NAMALWA (cell line): ENCODE data around the gene CCDC93.

Experiments used
- DNase-seq: peaks from one replicate; pipeline ENCODE4 v3.0.0-alpha.2; 2015; ENCODE audit warnings: low spot score

CCDC93 gene

DNA sequence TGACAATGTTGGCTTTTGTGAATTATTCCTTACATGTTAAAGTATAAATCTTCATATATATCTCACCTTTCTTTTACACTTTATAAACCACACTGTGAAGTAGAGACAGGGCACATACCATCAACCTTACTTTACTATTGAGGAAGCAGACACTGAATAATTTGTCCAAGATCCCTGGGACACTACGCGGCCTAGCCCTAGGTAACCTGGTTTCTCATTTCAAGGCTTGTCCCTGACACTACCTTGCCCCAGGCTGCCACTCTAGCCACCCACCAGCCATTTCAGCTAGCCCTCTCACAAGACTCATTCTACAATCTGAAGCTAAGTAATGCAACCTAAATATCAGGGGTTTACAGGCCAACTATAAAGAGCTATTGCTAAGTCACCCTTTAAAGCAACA is 26.7 kb downstream of the CCDC93 start:
- no peak for DNase-seq

- DNase-seq: no peak
These were observed 28.8 kb downstream of the CCDC93 start for GRCh38 chr2:117985092-117985491.

GRCh38 chr2:117984208-117984607 is 29.7 kb downstream of the CCDC93 start:
- DNase-seq: no peak

DNA sequence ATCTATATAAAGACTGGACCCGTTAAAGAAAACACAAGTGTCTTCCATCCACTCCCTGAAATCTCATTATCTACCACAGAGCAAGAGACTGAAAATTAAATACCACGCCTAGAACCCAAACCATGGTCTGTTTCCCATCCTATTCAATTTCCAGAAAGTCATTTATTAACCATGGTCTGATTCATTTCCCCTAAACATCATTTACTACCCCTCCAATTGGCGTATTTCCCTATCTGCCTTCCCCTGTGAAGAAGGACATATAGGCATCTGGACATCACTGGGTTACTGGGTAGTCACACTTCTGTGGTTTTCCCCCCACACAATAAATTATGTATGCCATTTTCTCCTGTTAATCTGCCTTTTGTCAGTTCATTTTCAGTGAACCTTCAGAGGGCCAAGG is 30.8 kb downstream of the CCDC93 start:
- no peak for DNase-seq

GRCh38 chr2:117982376-117983033 is 31.4 kb downstream of the CCDC93 start:
- DNase-seq: no peak

GRCh38 chr2:117981810-117982209 is 32.1 kb downstream of the CCDC93 start:
- no peak for DNase-seq

DNA sequence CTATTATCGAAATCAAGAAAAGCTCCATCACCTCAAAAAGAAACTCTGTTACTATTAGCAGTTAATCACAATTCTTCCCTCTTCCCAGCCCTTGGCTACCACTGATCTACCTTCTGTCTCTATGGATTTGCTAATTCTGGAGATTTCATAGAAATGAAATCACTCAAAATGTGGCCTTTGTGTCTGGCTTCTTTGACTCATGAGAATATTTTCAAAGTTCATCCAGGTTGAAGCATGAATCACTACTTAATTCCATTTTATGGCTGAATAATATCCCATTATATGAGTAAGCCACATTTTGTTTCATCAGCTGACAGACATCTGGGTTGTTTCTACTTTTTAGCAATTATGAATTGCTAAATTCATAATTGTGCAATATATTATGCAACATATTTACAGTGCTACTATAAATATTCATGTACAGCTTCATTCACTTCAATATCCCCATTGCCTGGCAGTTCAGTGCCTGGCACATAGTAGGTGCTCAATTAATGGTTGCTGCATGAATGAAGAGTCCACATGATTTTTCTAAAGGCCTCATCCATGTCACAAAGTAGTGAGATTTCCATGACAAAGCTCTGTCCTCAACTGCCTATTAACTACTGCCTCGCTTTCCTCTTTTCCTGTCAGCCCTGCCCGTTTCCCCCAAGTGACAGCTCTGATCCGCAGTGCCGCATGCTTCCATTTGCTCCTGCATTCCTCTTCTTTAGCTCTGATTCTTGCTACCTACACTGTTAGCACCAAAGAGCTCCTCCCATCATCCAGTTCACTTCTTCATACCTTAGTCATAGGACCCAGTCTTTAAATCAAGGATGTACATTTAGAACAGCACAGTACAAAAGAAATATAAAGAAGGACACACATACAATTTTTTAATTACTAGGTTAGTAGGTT is 32.8 kb downstream of the CCDC93 start:
- DNase-seq: no peak

DNA sequence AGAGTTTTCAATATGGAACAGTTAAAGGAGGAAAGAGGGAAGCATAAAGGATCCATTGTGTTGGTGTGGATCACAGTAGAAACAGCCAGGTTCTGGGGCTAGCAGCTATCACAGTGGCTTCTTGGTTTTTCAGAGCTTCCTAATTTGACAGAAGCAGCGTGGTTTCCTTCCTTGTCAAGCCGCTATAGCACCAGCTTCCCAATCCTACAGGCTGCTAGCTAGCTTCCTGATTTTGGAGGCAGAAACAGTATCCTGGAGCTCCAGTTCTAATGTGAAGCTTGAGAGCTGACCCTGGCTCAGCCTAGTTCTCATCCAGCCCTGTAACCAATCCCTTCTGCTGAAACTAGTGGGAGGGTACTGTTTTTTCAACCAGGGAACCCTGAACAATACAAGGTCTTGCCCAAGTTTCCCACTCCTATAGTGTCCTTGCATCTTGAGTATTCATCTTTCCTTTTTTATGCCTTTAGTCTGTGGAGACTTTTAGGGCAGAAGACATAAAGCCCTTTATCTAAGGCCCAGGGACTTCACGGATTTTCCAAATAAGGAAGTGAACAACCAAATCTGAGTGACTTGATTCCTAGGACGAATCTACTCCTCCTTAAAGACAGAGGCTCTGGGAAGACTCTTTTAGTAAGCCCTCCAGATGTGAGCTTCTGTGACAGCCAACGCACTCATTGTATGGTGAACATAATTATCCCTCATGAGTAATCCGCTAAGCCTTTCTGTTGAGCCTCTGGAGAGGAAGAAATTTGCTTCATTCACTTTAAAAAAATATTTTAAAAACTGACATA is 33.8 kb downstream of the CCDC93 start:
- no peak for DNase-seq

GRCh38 chr2:117977696-117978095 is 36.2 kb downstream of the CCDC93 start:
- DNase-seq: no peak

GRCh38 chr2:117976581-117976980 is 37.3 kb downstream of the CCDC93 start:
- no peak for DNase-seq

DNA sequence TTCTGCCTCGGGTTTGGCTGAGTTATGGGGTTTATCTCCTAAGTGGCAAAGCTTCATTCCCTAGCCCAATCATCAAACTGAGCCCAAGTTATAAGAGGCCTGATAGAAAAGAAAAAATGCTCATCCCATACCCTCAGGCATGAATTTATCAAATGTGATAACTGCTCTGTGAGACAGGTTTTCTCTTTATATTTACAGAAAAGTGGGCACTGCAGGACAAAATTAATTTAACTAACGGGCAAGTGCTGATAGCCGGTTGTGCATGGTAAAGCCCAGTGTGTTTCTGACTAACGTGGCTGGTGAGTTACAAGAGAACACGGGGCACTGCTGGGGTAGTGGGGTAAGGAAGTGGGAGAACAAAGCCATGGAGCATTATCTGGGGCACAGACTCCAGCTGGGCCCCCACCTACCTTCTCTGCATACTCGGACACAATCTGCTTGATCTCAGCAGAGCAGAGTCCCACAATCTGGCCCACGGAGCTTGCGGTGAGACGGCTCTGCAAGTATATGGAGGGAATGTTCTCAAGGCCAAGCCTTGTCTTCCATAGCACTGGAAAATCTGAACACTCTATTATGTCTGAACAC is 40.3 kb downstream of the CCDC93 start:
- no peak for DNase-seq

DNA sequence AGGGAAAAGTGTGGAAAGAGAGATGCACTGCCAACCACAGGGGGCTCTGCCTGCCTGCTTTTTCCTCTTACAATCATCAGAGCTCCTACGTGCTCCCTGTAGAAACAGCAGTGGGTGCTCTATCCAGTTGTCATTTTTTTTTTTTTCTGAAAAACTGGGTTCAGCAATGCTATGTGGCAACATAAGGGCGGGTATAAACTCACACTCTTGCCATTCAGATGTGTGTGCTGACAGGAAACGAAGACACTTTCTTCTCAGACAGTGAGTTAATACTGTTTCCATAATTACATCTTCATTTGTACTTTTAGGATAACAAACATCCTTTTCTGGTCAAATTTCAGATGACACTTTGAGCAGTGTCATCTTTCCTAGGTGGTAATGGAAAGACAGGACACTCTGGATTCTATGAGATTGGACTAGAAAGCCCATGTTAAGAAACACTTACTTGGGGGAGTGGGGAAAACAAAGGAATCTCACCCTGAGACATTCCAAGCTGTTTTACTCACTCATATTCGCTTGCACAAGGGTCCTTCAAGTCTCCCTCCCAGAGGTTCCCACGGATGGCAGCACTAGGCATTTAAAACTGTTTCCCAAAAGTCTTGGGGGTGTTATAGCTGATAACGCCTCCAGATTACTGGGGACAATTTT is 41.3 kb downstream of the CCDC93 start:
- no peak for DNase-seq

GRCh38 chr2:117968722-117969121 is 45.1 kb downstream of the CCDC93 start:
- no peak for DNase-seq

DNA sequence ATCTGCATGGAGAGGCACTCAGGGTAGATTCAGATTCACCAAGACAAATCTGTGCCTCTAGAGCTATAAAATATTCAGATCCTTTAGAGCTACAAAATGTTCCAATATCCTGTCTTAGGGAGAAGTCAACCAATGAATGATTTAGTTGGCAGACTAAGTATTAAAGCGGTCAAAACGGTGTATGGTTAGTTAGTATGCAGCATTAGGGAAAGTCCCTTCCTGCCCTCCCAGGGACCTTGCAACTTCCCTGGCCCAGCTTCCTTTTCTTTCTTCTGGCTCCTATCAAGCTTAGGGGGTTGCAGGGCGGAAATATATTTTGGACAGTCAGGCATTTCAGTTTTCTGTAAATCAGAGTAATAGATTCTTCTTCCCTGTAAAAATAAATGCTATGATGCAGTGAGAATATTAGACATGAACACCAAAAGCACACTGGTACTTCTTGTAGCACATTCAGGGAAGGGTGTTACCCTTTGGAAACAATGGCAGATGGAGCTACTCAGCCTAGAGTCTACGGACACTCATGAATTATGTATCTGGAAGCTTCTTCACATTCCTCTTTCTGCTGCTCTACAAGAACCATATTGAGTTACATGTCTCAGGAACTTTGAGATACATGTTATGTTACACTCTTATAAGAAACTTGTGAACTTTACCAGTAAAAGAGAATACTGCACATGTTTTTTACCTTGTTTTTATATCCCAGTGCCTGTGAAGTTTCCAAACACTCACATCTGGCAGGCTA is 45.7 kb downstream of the CCDC93 start:
- DNase-seq: no peak

DNA sequence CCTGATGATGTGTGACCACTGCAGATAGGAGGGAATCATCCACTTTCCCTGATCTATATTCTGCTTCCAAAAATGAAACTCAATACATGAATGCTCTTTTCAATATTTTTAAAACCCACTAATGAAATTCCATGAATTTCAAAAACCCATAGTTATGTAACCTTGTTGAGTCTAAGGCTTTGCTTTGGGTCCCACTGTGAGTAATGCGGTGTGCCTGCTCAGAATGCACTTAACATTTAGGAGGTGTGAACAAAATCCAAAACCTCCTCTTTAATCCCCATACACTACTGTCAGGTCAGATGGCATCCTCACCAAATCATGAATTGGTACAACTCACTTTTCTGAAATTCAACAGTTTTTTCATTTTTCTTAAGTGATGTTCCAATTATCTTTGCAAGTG is 50.4 kb downstream of the CCDC93 start:
- DNase-seq: no peak

DNA sequence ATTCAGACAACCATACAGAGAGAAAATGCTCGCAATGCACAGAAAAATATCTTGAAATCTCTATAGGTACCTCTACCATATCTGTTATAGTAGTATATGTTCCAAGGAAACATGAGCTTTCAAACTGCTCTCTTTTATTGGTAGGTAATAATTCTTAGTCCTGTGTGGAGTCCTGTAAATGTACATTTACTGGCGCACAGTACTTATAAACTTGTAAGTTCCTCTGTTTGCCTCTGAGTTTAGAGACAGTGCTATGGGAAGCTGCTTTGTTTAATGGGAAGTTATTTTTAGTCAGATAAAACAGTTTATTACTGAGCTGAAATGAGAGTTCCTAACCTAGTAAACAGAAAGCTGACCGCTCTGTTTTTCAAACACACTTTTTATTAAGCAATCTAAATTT is 52.7 kb downstream of the CCDC93 start:
- DNase-seq: no peak

DNA sequence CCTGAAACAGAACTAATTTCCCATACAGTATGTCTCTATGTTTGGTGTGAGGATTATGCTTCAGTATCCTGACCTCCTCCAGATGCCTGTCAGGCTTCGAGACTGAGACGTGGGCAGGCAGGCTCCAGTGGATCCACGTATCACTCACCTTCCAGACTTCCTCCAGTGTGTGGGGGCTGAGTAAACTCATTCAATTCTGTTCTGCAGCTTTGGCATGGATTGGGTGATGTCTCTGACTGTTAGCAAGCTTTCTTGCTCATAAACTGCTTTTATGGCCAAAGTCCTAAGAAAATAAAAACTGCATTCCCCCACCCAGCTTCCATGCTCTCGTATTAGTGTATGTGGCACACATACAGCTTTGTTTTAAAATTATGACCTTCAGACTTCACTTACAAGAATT is 53.6 kb downstream of the CCDC93 start:
- DNase-seq: no peak

GRCh38 chr2:117958186-117958585 is 55.7 kb downstream of the CCDC93 start:
- DNase-seq: no peak

DNA sequence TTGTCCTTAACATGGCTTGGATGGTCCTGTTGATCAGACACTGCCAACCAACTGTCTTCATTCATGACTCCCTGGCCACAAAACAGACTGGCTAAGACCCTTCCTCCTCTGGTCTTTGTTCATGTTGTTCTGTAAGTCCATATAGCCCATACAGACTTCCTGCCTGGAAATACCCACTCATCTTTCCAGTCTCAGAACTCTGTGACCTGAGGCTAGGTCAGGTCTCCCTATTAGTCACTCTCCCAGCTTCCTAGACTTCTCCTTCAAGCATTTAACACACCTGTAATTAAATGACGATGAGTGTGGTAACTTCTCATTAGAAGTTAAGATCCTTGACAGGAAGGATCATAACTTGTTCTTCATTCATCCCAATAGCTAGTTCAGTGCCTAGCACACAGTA is 56.3 kb downstream of the CCDC93 start:
- DNase-seq: no peak

DNA sequence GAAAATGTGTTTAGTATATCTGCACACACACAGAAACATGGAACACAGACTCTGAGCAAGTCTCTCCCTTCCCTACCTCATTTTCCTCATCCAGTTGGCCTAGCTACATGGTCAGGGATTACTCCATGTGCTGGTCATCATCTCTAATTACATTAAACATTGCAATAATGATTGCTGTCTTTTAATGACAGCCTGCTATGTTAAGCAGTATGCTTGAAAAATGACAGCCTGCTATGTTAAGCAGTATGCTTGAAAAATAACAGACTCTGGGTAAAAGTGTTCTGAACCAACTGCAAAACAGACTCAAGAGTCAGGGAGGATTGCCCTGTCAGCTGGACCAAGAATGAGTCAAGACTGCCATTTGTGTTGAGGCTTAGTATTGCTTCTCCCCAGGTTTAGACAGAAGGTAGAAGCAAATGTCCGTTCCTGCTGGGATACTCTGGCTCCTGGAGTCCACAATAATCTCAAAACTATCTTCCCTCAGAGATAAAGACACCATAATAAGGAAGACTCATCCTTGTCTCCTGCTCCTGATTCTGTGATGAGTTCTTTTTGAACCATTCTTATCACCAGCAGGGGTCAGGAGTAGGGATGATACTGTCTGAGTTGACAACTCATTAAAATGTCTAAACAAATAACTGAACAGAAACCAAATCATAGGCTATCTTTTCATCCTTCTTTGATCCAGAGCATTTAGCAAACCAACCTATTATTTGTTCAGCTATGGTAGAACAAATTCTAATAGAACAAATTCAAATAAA is 57.7 kb downstream of the CCDC93 start:
- peak; percentile 9 for DNase-seq
